Sigmoid colon (tissue), 7 donors: ENCODE data around the gene COQ10A. TPM values are rescaled to one million over a fixed set of nuclear protein-coding genes. Genes with fewer than 3 reads are reported as not detected.

Experiments used
- DNase-seq: peaks from one replicate; pipeline ENCODE4 v3.0.0-alpha.2; 2019
- H3K27ac ChIP-seq, 4 donors: fragments of 200-600 bp; sonication (generic); one replicate each; pipeline ENCODE4 v1.5.1; 2016 to 2019; ENCODE audit warnings: mild to moderate bottlenecking in 1 of 4
- H3K27me3 ChIP-seq, 3 donors: fragments of 200-600 bp; sonication (generic); one replicate each; pipeline ENCODE4 v1.5.1; 2019; ENCODE audit warnings: mild to moderate bottlenecking in 1 of 3
- H3K36me3 ChIP-seq, 4 donors: fragments of 200-600 bp; sonication (generic); one replicate each; pipeline ENCODE4 v1.5.1; 2016 to 2019
- H3K4me1 ChIP-seq, 4 donors: fragments of 200-600 bp; sonication (generic); one replicate each; pipeline ENCODE4 v1.5.1; 2017 to 2019
- H3K4me3 ChIP-seq, 4 donors: fragments of 200-600 bp; sonication (generic); one replicate each; pipeline ENCODE4 v1.5.1; 2017 to 2019; ENCODE audit warnings: mild to moderate bottlenecking in 2 of 4, moderate library complexity in 1 of 4
- H3K9me3 ChIP-seq, 4 donors: fragments of 200-600 bp in 3 of 4; sonication (generic) in 3 of 4; one replicate each; pipeline versions ENCODE4 v1.5.1 to v1.6.1; 2013 to 2019
- EP300 ChIP-seq, 4 donors: sonication (generic); formaldehyde crosslinking; IDR thresholded peaks; one replicate each; pipeline ENCODE4 v1.6.1; 2017; ENCODE audit warnings: antibody characterized with exemption in 4 of 4
- POLR2A ChIP-seq, 2 donors: fragments of 450-650 bp; IDR thresholded peaks; one replicate each; pipeline ENCODE4 v1.6.1; 2016; ENCODE audit warnings: antibody characterized with exemption in 2 of 2, mild to moderate bottlenecking in 2 of 2, moderate library complexity in 2 of 2
- POLR2AphosphoS5 ChIP-seq, 4 donors: sonication (generic); formaldehyde crosslinking; IDR thresholded peaks; one replicate each; pipeline ENCODE4 v1.6.1; 2017; ENCODE audit warnings: antibody characterized with exemption in 4 of 4
- WGBS, 2 donors: extraction: QIAGEN DNeasy Blood & Tissue Kit; methylation state at CpG; one replicate each; pipeline ENCODE4 v1.1.7; 2013; 5-methylcytosine and 5-hydroxymethylcytosine counted together
- intact Hi-C: fragments of 100-400 bp; cut with DNase I; formaldehyde crosslinking; loops from one replicate; pipeline ENCODE4 v1.15.1; 2023
- polyA plus RNA-seq, 3 donors: library from polyadenylated mRNA; stranded (reverse); fragments of 200-250 nt; gene quantifications; one replicate each; pipeline ENCODE4 v1.2.3, GENCODE V29; 2013
- total RNA-seq, 4 donors: library from RNA; depleted of rRNA; stranded (reverse); fragments of >200 nt; gene quantifications; one replicate each; pipeline ENCODE4 v1.1.0, GENCODE V29; 2016
- TF ChIP-seq, protein P1 (sequence below), 4 experiments: fragments of 450-650 bp in 3 of 4; fragments of 200-600 bp in 1 of 4; IDR thresholded peaks; one replicate each; pipeline ENCODE4 v1.5.1; 2016 to 2019; ENCODE audit warnings: antibody characterized with exemption in 4 of 4, mild to moderate bottlenecking in 3 of 4, moderate library complexity in 2 of 4
- donor health status: healthy with polysubstance abuse.
- donor health status: Bipolar disorder and iron deficiency.
- donor health status: healthy.

The COQ10A gene
- total and polyA plus RNA-seq, 7 donors: 2.4 to 25.0 (median 11.8) TPM

- TF ChIP-seq POLR2AphosphoS5 (IDR thresholded peaks at IDR 0.05) (no peak), EP300 (IDR thresholded peaks at IDR 0.05) (no peak), POLR2A (IDR thresholded peaks at IDR 0.05) (no peak)
- TF ChIP-seq, protein P1, sequence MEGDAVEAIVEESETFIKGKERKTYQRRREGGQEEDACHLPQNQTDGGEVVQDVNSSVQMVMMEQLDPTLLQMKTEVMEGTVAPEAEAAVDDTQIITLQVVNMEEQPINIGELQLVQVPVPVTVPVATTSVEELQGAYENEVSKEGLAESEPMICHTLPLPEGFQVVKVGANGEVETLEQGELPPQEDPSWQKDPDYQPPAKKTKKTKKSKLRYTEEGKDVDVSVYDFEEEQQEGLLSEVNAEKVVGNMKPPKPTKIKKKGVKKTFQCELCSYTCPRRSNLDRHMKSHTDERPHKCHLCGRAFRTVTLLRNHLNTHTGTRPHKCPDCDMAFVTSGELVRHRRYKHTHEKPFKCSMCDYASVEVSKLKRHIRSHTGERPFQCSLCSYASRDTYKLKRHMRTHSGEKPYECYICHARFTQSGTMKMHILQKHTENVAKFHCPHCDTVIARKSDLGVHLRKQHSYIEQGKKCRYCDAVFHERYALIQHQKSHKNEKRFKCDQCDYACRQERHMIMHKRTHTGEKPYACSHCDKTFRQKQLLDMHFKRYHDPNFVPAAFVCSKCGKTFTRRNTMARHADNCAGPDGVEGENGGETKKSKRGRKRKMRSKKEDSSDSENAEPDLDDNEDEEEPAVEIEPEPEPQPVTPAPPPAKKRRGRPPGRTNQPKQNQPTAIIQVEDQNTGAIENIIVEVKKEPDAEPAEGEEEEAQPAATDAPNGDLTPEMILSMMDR (IDR thresholded peaks at IDR 0.05): no peak
- H3K36me3 ChIP-seq: peaks cover 22 to 50% (median 43%) of the 10 kb centered on the region in 4 donors
Observed at GRCh38 chr12:56256326-56256960, 10.3 kb upstream of the COQ10A start.

DNA sequence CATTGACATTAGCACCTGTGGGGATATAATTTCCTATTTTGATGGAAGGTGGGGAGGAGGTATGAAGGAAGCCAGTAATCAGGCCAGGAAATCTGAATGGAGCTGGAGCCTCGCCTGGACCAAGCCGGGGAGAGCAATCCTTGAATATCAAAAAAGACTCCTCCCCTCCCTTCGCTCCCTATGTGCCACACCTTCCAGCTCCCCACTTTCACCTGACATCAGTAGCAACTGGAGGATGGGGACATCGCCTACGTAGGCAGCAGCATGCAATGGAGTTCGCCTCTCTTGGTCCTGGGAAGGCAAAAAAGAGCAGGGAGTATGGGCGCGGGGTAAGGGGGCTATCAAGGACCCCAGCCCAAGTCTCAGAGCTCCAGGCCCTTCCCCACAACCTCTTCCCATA is 9.7 kb upstream of the COQ10A start:
- TF ChIP-seq, protein P1 (IDR thresholded peaks at IDR 0.05): no peak
- no peak for TF ChIP-seq POLR2AphosphoS5 (IDR thresholded peaks at IDR 0.05)
- no peak for TF ChIP-seq EP300 (IDR thresholded peaks at IDR 0.05)
- no peak for TF ChIP-seq POLR2A (IDR thresholded peaks at IDR 0.05)
- 68 to 75% methylated on average over 8 of the region's 8 CpGs for WGBS, 2 donors
- Histone ChIP-seq H3K27ac (peak overlapping the region in 3 of 4 donors; percentile 91 to 96 (median 93)), H3K36me3 (peaks cover 16 to 43% (median 36%) of the 10 kb centered on the region in 4 donors), H3K9me3 (no peaks in the 10 kb centered on the region), H3K27me3 (no peaks in the 10 kb centered on the region), H3K4me1 (peaks cover 0 to 28% (median 26%) of the 10 kb centered on the region in 4 donors), H3K4me3 (peak overlapping the region; percentile 80 to 86 (median 82))
- intact Hi-C loops: loop anchor here (5.0 kb wide), 1 partner anchor 65 kb away; no protein-coding TSS in a partner anchor
- DNase-seq: no peak

More at GRCh38 chr12:56256326-56256960, 10.3 kb upstream of the COQ10A start:
- Histone ChIP-seq H3K9me3 (no peaks in the 10 kb centered on the region), H3K4me3 (peak overlapping the region in 2 of 4 donors; percentile 80 to 85), H3K27me3 (no peaks in the 10 kb centered on the region), H3K4me1 (peaks cover 0 to 28% (median 26%) of the 10 kb centered on the region in 4 donors), H3K27ac (peak overlapping the region in 2 of 4 donors; percentile 93 to 96)
- intact Hi-C loops: loop anchor here (5.0 kb wide), 1 partner anchor 64 kb away; no protein-coding TSS in a partner anchor
- DNase-seq: no peak
- 50 to 70% methylated on average over 4 of the region's 4 CpGs for WGBS, 2 donors

- Histone ChIP-seq H3K36me3 (peaks cover 10 to 38% (median 31%) of the 10 kb centered on the region in 4 donors), H3K4me1 (peaks cover 0 to 28% (median 26%) of the 10 kb centered on the region in 4 donors), H3K27me3 (no peaks in the 10 kb centered on the region), H3K4me3 (peak overlapping the region; percentile 80 to 86 (median 82)), H3K27ac (peak overlapping the region; percentile 90 to 96 (median 92)), H3K9me3 (no peaks in the 10 kb centered on the region)
- 1% methylated on average over 27 of the region's 27 CpGs for WGBS, 2 donors
- TF ChIP-seq POLR2AphosphoS5 (IDR thresholded peaks at IDR 0.05) (no peak), EP300 (IDR thresholded peaks at IDR 0.05) (no peak), POLR2A (IDR thresholded peaks at IDR 0.05) (no peak)
- TF ChIP-seq, protein P1 (IDR thresholded peaks at IDR 0.05): no peak
- intact Hi-C loops: loop anchor here (2.0 to 5.0 kb wide), 2 partner anchors 43 to 65 kb away; partner anchors contain the start of gene CS
- DNase-seq: no peak
Observed at GRCh38 chr12:56257491-56258067, 9.2 kb upstream of the COQ10A start.

- peak; percentile 87 for DNase-seq
- H3K4me1 ChIP-seq: peaks cover 0 to 28% (median 26%) of the 10 kb centered on the region in 4 donors
- peak within 1 kb of the TSS; percentile 90 to 96 (median 92) for H3K27ac ChIP-seq
- peak within 1 kb of the TSS; percentile 80 to 86 (median 82) for H3K4me3 ChIP-seq
- H3K9me3 ChIP-seq: no peaks in the 10 kb centered on the region
- intact Hi-C loops: loop anchor here (2.0 to 5.0 kb wide), 2 partner anchors 43 to 66 kb away; partner anchors contain the start of gene CS
- 0% methylated on average over 78 of the region's 78 CpGs for WGBS, 2 donors
- H3K27me3 ChIP-seq: no peaks in the 10 kb centered on the region
- peaks cover 4 to 32% (median 25%) of the 10 kb centered on the region in 4 donors for H3K36me3 ChIP-seq
- TF ChIP-seq, protein P1 (IDR thresholded peaks at IDR 0.05): peak in 2 of 4 experiments; percentile 11 to 90
- TF ChIP-seq POLR2A (IDR thresholded peaks at IDR 0.05) (no peak), EP300 (IDR thresholded peaks at IDR 0.05) (no peak), POLR2AphosphoS5 (IDR thresholded peaks at IDR 0.05) (peak in 2 of 4 donors; percentile 38 to 46)
Observed at GRCh38 chr12:56258068-56258819, 8.5 kb upstream of the COQ10A start, which contains the start of gene ANKRD52. Gene ANKRD52 (minus strand): TSS chr12:56258384. CDS start chr12:56258269, 115 bp downstream.
